Fibroblast of mammary gland (primary cell): ENCODE data around the gene TSPAN4.
A peak's percentile ranks its signal among the peaks of the same experiment; 100 is the strongest.

Experiments
- DNase-seq: peaks from one replicate; pipeline ENCODE4 v3.0.0-alpha.2; 2010; ENCODE audit warnings: low read depth
- H3K4me3 ChIP-seq: 2 replicates; pipeline ENCODE4 v1.5.1; 2011; ENCODE audit warnings: low read depth, mild to moderate bottlenecking, low read length, moderate library complexity; ENCODE audit not compliant: control insufficient read depth
- TF ChIP-seq, protein P1 (sequence below): conservative IDR thresholded peaks from 2 replicates; pipeline ENCODE4 v1.5.1; 2011; ENCODE audit warnings: low read depth, low read length, inconsistent platforms; ENCODE audit not compliant: control insufficient read depth, insufficient read depth

The TSPAN4 gene

DNA sequence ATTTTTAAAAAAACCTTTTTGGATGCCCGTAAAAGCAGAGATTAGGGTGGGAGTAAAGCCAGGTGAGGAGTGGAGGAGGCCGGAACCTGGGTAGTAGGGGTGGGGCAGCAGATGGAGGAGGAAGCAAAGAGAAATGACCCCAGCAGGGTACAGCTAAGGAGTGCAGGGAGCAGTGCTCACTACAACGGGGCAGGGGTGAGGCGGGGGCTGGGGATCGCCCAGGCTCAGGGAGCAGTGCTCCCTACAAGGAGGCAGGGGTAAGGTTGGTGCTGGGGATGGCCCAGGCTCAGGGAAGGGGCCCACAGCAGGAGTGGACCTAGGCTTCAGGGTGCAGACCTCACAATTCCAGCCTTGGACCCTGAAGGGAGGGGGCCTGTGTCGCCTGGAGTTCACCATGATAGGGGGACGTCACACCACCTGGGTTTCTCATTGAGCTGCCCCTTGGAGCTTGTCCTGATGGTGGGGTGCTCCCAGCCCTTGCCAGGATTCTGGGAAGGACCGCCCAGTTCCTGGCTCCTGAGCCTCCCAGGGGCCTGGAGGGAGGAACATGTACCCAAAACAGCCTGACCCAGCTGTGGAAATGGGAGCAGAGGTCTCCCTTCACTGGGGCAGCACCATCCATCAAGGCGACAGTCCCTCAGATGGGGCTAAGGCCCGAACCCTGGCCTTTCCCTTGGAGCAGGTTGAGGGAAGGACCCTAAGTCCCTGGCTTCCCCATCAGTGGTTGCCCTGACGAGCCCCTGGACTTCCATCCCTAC lies 26.8 kb upstream of the TSPAN4 start:
- H3K4me3 ChIP-seq, result no peak overlapping the region
- TF ChIP-seq, protein P1, sequence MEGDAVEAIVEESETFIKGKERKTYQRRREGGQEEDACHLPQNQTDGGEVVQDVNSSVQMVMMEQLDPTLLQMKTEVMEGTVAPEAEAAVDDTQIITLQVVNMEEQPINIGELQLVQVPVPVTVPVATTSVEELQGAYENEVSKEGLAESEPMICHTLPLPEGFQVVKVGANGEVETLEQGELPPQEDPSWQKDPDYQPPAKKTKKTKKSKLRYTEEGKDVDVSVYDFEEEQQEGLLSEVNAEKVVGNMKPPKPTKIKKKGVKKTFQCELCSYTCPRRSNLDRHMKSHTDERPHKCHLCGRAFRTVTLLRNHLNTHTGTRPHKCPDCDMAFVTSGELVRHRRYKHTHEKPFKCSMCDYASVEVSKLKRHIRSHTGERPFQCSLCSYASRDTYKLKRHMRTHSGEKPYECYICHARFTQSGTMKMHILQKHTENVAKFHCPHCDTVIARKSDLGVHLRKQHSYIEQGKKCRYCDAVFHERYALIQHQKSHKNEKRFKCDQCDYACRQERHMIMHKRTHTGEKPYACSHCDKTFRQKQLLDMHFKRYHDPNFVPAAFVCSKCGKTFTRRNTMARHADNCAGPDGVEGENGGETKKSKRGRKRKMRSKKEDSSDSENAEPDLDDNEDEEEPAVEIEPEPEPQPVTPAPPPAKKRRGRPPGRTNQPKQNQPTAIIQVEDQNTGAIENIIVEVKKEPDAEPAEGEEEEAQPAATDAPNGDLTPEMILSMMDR, result no peak

DNA sequence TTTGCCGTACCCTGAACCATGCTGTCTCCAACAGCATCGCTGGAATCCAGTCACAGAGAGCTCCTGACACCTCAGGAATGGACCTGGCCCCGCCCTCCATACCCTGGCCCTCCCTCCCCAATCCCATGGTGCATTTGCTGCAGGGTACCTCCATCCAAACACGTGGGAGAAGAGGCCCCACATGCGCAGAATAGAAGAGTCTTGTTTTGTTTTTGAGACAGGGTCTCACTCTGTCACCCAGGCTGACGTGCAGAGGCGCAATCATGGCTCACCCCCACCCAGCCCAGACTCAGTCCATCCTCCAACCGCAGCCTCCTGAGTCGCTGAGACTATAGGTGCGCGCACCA lies 26.2 kb upstream of the TSPAN4 start:
- H3K4me3 ChIP-seq, result no peak overlapping the region
- TF ChIP-seq, protein P1, result no peak
- no peak for DNase-seq

More for the DNA sequence above, 26.8 kb upstream of the TSPAN4 start:
- DNase-seq, result no peak

DNA sequence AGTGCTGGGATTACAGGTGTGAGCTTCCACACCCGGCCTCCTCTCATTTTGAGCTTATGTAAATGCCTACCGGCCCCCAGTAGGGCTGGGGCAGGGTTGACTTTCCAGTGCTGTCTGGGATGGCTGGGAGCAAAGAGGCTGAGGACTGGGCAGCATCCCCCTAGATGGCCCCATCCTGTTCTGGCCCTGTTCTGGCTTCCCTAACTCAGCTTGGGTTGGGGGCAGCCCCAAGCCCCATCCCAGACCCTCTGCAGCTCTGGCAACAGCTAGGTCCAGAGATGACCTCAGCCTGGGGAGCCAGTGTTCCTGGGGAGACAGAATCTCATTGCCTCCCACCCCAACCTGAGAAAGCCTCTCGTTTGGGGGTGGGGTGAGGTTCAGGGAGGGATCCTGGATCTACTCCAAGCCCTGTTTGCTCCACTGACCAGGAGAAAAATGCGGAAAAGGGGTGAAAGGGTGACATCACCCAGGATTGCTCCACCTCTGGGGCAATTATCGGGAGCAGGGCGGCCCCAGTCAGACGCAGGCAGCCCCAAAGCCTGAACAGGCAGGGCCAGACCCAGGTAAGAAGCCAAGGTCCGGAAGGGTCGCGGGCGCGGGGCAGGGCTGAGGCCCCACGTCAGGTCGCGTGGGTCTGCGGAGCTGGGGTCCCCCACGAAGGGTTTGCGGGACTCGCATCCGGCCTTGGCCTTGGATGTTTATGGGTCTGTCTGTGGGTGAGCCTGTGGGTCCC lies 24.1 kb upstream of the TSPAN4 start, which contains the start of gene PNPLA2:
TSS of gene PNPLA2 (plus strand) at position 519 of the 733 bp plus-strand sequence. CDS start 805 bp downstream, outside the sequence.
- H3K4me3 ChIP-seq, result peak within 1 kb of the TSS; percentile 65
- DNase-seq, result peak; percentile 69
- TF ChIP-seq, protein P1, result no peak

DNA sequence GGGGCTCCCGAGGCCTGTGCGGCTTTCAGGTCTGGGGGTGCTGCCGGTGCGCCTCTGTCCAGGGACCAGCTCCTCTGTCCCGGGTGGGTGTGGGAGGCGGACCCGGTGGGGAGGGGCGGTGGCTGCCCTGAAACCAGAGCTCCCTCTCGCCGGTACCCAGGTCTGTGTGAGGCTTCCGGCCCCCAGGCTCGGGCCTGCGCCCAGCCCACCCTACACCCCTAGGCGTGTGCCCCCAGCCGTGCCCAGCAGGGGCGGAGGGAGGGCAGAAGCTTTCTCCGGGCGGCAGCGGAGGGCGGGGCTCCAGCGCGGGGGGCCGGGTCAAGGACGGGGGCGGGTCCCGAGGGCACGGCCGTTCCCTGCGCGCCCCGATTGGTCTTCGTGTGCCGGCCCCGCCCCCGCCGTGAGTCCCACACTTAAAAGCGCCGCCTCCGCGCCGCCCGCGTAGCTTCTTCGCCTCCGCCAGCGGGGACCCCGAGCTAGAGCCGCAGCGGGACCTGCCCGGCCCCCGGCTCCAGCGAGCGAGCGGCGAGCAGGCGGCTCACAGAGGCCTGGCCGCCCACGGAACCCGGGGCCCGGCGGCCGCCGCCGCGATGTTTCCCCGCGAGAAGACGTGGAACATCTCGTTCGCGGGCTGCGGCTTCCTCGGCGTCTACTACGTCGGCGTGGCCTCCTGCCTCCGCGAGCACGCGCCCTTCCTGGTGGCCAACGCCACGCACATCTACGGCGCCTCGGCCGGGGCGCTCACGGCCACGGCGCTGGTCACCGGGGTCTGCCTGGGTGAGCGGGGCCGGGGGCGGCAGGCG lies 23.3 kb upstream of the TSPAN4 start:
- DNase-seq, result peak; percentile 71
- peak overlapping the region; percentile 65 for H3K4me3 ChIP-seq
- TF ChIP-seq, protein P1, result no peak

DNA sequence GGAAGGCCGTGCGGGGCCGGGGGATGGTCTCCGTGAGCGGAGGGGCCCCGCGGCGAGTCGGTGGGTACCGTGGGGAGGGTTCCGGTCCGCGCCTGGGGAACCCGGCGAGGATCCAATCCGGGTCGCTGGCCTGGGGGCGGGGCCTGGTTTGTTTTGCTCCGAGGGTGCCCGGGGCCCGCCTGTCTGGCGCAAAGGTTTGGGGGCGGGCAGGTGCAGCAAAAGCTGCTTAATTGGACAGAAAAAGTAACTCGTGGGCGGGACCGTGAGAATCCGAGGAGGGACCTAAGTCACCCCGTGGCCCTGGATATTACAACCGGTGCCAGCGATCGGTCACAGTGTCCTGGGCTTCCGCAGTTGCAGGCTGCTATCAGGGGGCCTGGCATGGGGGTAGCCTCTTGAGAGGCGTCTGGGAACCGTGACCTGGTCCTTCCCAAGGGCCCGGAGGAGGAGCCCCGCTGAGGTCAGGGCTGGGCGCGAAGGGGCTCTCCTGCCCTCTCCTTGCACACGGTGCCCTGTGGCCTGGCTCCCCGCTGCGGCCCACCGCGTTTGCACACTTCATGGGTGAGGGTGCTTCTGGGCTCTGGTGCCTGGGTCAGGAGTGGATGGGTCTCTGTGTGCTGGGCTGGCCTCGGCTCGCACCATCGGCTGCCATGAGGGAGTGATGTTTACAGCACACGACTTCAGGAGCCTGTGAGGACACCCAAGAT lies 22.6 kb upstream of the TSPAN4 start:
- TF ChIP-seq, protein P1, result no peak
- no peak for DNase-seq
- H3K4me3 ChIP-seq, result peak overlapping the region; percentile 65
